AG08395 (cell line): Measurements from ENCODE around the gene ZBTB40.

Experiments
- DNase-seq: peaks from one replicate; pipeline ENCODE4 v3.0.0; 2012; ENCODE audit warnings: mixed read lengths, low spot score

The ZBTB40 gene

DNA sequence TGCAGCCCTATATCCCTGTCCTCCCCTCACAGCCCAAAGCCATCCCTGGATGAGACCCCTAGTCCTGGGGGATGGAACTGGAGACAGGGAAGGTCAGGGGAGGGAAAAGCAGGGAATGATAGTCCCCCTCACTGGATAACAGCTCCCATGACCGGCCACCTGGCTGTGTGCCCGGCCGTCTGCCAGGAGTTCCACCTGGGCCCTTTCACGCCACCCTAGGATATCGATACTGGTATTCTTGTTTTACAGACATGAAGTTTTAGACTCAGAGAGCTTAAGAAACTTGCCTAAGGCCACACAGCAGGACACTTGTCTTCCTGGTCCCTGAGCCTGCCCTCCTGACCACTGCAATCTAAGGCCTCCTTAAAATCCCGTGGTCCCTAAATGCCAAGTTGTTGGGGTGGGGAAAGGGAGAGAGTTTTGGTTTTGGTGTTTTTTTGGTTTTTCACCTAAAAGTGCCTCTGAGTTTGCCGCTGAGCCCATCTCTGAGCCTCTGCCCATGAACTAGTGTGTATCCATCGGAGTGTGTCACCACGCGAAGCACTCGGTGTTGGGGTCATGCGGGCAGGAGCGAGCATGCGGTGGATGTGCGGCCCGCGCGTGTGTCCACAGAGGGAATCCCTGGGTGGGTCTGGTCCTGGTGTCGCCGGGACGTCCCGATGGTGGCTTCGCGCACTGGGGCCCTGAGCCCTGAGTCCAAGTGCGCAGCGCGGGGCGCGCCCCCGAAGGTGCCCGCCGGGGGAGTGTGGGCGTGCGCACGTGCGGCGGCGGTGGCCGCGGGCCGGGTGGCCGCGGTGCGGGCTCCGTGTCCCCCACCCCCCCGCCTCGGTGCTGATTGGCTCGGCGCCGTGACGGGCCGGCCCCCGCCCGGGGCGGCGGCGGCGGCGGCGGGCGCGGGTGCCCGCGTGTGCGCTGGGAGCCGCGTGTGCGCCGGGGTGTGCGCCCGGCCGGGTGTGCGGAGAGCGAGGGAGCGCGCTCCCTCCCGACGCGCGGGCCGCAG lies 111.2 kb downstream of the ZBTB40 start, which contains the start of gene EPHA8:
EPHA8 (plus strand) TSS at position 906 of the 1,000 bp plus-strand sequence. CDS start 147 bp downstream, outside the sequence.
- no peak for DNase-seq

DNA sequence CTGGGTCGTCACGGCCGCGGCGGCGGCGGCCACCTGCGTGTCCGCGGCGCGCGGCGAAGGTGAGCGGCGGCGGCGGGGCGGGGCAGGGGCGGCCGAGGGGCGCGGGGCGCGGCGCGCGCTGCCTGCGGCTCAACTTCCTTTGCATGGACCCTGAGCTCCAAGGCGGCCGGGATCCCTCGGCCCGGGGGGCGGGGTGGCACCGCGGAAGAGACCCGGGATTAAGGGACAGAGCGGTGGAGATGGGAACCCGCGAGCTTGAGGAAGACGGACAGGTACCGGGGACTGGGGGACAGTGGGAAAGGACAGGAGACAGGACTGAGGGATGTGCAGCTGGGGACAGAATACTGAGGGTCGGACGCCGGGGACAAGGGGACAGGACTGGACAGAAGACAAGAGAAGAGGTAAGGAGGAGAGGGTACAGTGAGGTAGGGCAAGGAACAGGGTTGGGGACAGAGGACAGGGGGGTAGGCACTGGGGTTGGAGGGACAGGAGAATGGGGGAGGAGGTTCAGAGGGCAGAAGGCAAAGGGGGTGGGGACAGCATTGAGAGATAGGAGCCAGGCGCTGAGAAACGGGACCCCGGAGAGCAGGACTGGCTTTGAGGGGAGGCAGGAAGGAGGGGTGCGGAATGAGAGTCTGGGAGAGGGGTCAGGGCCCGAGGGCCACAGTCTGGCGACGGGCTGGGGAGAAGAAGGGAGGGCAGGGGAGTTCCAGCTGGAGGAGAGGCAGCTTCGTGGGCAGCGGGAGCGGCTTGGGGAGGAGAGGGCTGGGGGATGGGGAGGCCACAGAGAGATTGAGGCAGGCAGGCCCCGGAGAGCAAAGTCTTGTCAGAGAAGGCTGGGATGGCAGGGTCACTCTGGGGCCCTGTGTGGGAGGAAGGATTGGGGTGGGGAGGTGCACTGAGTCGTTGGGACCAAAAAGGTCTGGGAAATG lies 112.3 kb downstream of the ZBTB40 start:
- no peak for DNase-seq

DNA sequence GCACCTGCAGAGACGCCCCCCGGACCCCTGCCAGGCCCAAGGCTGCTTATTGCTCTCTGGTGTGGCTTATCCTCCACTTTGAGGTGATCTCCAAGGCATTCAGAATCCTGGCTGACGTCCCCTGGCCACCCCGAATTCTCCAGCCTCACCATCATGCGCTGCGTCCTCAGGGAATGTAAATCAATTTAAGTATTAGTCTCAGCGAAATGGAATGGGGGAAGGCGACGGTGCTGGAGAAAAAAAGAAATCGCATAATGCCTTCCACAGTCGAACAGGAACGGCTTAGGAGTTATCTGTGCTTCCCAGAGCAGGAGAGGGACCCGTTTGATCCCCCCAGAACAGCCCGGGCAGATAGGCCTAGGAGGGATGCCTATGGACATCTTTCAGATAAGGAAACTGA lies 114.5 kb downstream of the ZBTB40 start:
- DNase-seq, result no peak

DNA sequence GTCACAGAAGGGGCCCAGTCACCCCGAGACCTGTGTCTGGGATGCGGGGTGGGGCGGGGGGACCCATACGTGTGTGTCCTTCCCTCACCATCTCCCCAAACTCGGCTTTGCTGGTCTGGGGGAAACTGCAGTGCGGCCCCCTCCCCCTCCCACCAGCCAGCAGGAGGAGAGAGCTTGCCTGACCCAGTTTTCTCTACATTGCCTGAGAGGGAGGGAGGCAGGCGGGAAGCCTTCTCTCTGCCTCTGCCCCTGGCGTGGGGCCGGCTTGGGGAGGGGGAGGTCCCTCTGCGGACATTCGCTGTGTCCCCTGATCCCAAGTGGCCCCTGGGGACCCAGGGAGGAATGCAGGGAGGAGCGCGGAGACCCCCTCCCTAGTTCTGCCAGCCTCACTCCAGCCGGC lies 115.5 kb downstream of the ZBTB40 start:
- DNase-seq, result no peak

DNA sequence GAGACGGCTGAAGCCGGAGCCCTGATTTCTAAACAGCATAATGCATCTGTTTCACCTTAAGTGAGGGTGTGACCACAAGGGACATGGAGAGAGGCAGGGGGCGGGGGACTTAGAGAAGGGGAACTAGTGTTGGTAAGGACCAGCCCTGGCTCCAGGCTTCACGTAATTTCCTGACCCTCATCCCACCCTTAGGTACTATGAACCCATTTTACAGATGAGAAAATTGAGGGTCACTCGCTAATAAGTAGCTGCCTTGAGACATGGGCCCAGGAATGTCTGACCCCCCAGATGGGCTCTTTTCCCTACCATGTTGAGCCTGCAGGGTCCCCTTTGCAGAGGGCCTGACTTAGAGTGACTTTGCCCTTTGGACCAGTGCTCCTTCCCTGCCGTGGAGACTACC lies 116.3 kb downstream of the ZBTB40 start:
- no peak for DNase-seq

DNA sequence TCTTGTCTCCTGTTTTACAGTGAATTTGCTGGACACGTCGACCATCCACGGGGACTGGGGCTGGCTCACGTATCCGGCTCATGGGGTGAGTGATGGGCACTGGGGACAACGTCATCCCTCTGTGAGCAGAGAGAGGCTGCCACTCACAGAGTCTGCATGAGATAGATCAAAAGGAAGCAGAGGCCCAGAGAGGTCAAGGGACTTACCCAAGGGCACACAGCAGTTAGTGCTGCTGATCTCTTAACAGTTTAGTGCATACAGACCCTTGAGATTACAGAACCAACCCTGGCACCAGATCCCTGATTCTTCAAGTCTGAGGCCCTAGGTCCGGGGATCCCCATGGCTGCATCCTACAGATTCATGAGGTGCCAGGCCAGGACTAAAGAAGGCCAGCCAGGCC lies 117.6 kb downstream of the ZBTB40 start:
- no peak for DNase-seq

DNA sequence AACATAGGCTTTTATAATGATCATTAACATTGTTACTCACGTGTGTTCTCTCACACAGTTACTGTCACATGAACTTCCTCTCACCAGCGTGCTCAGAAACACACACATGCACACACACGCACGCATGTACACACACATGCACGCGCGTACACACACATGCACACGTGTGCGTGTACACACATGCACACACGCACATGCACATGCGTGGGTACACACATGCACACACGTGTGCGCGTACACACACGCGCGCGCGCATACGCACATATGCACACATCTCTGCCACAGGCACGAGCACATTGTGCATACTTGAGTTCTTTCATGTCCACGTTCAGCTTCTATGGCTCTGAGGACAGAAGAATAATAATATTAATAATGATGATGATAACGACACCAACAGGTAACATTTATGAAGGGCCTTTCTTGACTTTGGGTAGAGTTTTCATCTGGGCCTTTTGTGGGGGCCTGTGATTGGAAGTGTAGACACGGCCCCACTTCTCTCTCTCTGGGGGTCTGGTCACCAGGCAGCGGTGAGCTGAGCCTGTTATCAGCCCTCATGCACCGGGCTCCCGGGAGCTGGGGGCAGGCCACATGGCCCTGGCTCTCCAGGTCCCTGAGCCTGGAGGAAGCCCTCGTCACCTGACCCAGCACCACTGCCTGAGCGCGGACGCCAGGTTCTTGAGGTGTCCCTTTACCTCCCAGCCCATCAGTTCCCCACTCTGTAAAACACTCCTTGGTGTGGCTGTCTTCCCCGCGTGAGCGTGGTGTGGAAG lies 118.7 kb downstream of the ZBTB40 start:
- no peak for DNase-seq

DNA sequence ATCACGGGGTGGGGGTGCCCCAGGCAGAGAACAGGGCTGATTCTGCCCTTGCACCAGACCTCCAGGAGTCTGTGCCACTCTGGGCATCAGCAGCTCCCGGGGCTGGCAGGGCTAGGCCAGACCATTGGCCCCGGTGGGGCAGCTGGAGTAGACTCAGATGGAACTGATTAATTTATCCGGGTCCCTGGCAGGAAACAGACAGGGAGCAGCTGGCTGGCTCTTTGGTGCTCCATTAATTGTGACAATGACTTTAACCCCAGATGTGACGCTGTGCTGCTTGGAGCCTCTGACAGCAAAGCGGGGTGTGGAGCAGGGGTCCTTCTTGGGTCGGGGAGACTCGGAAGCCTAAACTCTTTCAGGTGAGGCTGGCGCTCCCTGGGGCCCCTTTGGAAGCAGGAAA lies 121.2 kb downstream of the ZBTB40 start:
- DNase-seq, result no peak

DNA sequence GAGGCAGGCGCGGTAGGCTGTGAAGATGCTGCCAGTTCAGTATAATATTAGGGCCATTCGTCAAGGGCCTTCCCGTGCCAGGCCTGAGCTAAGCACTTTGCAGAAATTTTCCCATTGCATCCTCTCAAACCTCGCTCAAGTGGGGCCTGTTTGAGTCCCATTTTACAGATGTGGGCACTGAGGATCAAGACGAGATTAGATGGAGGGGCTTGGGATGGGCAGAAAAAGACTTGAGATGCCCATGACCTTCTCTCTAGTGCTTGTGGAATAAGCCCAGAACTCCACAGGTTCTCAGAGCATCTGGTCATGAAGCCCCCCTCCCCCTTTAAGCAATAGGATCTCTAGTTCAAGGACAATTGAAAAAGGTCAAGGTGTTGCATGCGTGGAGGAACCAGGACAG lies 121.6 kb downstream of the ZBTB40 start:
- DNase-seq, result no peak

DNA sequence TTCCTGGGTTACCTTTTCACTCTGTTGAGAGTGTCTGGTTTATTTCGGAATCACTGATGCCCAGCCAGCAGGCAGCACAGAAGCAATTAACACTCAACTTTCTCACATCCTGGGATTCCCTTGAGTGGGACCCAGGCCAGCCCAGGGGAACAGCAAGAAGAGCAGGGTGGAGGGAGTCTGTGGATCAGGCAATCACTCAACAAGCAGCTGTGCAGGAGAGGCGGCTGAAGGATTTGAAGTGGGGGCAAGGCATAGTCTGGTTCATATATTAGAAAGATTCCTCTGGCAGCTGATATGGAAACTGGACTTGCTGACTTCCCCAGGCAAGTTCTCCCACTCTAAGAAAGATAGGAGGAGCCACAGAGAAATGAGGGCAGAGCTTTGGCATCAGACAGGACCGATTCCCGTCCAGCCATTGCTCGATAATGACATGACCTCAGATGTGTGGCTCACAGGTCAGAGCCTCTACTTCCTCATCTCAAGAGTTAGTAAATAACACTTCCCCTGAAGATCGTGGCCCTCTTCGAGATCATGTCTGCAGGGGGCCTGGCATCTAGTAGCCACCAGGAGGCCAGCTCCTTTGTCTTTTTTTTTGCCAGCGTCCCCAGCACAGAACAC lies 124.0 kb downstream of the ZBTB40 start:
- DNase-seq, result no peak

DNA sequence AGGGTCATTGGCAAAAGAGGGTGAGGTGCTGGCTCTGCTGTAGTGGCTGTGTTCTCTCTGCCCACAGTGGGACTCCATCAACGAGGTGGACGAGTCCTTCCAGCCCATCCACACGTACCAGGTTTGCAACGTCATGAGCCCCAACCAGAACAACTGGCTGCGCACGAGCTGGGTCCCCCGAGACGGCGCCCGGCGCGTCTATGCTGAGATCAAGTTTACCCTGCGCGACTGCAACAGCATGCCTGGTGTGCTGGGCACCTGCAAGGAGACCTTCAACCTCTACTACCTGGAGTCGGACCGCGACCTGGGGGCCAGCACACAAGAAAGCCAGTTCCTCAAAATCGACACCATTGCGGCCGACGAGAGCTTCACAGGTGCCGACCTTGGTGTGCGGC lies 124.5 kb downstream of the ZBTB40 start:
- no peak for DNase-seq

DNA sequence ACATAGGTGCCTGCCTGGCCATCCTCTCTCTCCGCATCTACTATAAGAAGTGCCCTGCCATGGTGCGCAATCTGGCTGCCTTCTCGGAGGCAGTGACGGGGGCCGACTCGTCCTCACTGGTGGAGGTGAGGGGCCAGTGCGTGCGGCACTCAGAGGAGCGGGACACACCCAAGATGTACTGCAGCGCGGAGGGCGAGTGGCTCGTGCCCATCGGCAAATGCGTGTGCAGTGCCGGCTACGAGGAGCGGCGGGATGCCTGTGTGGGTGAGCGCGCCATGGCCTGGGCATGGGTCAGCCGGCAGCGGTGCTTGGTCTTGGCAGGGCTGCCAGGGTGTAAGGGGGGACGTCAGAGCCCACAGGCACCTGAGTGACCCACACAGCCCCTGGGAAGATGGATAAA lies 125.0 kb downstream of the ZBTB40 start:
- DNase-seq, result no peak

DNA sequence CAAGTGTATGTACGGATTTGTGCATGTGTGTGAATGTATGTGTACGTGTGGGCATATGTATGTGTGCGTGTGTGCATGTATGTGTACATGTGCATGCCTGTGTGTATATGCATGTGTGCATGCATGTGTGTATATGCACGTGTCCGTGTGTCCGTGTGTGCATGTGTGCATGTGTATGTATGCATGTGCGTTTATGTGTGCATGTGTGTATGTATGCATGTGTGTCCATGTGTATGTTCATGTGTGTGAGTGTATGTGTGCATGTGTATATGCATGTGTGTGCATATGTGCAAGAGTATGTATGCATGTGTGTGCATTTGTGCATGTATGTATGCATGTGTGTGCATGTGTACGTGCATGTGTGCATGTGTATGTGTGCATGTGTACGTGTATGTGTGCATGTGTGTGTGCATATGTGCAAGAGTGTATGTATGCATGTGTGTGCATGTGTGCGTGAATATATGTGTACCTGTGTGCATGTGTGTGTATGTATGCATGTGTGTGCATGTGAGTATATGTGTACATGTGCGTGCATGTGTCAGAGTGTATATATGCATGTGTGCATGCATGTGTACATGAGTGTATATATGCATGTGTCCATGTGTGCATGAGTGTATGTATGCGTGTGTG lies 127.2 kb downstream of the ZBTB40 start:
- no peak for DNase-seq

DNA sequence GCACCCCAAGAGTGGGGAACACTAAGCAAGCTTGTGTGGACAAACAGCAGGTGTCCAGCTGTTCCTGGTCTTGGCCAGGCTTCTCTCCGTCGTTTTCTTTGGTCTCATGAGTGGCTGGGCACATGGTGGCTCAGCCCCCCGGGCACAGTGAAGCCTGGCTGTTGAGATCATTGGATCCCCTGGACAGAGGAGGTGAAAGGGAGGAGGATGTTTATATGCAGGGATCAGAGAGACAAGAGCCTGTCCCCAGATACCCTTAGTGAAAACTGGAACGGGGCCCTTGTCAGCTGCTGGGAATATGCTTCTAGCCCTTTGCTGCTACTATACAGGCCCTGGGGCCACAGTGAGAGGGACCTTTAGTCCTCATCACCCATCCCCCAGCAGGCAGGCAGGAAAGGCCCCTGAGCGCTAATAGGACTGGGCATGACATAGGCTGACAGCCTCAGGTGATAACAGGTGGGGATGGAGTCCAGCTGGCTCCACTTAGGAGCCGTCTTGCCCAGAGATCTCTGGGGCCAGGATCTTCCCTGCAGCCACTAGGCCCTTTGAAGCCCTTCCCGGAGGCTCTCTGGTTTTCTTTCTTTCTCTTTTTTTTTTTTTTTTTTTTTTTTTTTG lies 128.0 kb downstream of the ZBTB40 start:
- no peak for DNase-seq
